ENCODE data around the gene GPAT2. TPM values are rescaled to one million over a fixed set of nuclear protein-coding genes. Genes with fewer than 3 reads are reported as not detected.
A peak's percentile ranks its signal among the peaks of the same experiment; 100 is the strongest.
"Not testable (repeated sequence)": the region's sequence is repeated elsewhere in the genome, so short reads cannot be mapped to it uniquely, and the experiment has no call there.

Gene GPAT2
- total RNA-seq, 2 donors from 2014 or later, result 4.7 to 10.9 TPM

DNA sequence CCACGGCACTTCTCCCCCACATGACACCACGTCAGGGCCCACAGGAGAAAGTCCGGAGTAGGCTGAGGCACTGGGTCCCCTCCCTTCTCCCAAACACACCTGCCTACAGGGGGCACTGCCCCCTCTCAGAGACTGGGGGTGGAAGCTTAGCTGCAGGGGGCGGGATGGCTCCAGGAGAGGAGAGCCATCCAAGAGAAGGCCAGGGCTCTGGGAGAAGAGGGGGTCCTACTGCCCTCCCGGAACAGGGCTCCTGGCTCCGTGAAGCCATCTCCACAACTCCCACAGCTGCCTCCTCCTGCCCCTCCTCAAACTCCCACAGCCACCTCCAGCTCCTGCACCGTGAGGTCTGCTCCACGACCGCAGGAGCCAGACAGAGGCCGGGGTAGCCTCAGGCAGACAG lies 25.6 kb upstream of the GPAT2 start:
- not testable (repeated sequence) for ATAC-seq; H3K4me3 Mint-ChIP-seq; H3K4me1 Mint-ChIP-seq (ENCODE audit: low read depth in 2 of 2); DNase-seq (ENCODE audit: low spot score); H3K36me3 Mint-ChIP-seq; H3K27ac Mint-ChIP-seq; H3K27me3 Mint-ChIP-seq; H3K9me3 Mint-ChIP-seq

DNA sequence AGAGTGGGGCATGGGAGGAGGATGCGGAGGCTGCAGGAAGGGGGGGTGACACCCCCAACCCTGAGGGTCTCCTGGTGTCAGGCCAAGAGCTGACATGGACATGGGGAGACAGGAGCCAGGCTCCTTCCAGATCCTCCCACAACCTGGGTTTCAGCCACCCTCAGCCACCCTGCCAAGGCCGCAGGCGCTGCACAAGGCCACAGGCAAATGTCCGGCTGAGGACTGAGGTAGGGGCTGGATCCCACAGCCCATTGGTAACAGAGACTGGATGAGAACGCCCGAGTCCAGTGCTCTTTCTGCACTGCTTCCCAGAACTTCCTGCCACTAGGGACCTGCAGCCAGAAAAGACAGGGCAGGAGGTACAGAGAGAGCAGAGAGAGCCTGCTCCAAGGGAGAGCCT lies 24.7 kb upstream of the GPAT2 start:
- not testable (repeated sequence) for DNase-seq (ENCODE audit: low spot score); H3K4me1 Mint-ChIP-seq (ENCODE audit: low read depth in 2 of 2); H3K36me3 Mint-ChIP-seq; H3K27ac Mint-ChIP-seq; H3K4me3 Mint-ChIP-seq; H3K27me3 Mint-ChIP-seq; H3K9me3 Mint-ChIP-seq; ATAC-seq

DNA sequence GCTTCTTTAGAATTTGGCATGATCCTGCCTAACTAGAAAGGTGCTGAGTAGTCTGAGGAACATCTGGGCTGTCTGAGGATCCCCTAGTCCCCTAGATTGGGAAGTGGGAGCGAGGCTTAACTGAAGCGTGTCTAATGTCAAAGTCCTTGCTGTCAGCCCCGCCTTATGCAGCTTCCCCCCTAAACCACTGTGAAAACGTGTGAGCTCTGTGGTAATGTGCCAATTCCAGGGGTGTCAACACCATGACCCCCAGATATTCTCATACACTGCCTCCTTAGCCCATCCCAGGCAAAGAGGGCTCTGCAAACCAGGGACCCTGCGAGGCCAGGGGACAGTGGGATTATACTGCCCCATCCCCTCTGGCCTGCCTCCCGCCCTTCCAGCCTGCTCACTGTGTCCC lies 21.1 kb upstream of the GPAT2 start:
- H3K36me3 Mint-ChIP-seq; DNase-seq (ENCODE audit: low spot score); H3K4me3 Mint-ChIP-seq; ATAC-seq; H3K27me3 Mint-ChIP-seq; H3K4me1 Mint-ChIP-seq (ENCODE audit: low read depth in 2 of 2); H3K9me3 Mint-ChIP-seq; H3K27ac Mint-ChIP-seq: not testable (repeated sequence)

DNA sequence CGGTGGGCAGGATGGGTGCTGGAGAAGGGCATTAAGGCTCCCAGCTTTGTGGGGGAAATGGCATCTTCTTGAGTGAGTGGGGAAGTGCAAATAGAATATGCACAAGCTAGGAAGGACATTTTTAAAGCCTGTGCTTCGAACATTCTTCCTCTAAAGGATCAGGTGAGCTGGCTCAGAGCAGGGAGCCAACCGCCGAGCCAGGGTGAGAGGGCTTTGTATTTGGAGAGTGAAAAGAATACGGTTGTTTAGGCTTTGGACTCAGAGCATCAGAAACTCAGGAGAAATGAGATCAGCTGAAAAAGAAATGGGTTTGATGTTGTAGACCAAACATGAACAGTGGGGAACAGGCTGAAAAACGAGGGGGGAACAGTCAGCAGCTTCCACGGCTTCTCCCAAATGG lies 19.8 kb upstream of the GPAT2 start:
- H3K36me3 Mint-ChIP-seq; H3K9me3 Mint-ChIP-seq; H3K4me3 Mint-ChIP-seq; ATAC-seq; DNase-seq (ENCODE audit: low spot score); H3K27me3 Mint-ChIP-seq; H3K4me1 Mint-ChIP-seq (ENCODE audit: low read depth in 2 of 2); H3K27ac Mint-ChIP-seq: not testable (repeated sequence)

DNA sequence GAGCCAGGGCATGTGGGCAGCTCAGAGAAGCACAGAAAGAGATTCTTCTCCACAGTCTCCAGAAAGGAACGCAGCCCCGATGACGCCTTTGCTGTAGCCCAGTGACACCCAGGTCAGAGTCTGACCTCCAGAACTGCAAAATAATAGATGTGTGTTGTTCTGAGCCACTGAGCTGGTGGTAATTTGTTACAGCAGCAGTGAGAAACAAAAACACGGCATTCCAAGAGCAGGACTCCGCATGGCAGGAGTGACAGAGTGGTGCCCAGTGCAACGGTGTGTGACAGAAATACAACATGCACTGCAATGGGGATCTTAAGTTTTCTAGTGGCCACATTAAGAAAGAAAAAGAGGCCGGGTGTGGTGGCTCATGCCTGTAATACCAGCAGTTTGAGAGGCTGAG lies 18.7 kb upstream of the GPAT2 start:
- H3K4me3 Mint-ChIP-seq; H3K4me1 Mint-ChIP-seq (ENCODE audit: low read depth in 2 of 2); H3K27ac Mint-ChIP-seq; H3K36me3 Mint-ChIP-seq; H3K9me3 Mint-ChIP-seq; DNase-seq (ENCODE audit: low spot score); H3K27me3 Mint-ChIP-seq; ATAC-seq: not testable (repeated sequence)

DNA sequence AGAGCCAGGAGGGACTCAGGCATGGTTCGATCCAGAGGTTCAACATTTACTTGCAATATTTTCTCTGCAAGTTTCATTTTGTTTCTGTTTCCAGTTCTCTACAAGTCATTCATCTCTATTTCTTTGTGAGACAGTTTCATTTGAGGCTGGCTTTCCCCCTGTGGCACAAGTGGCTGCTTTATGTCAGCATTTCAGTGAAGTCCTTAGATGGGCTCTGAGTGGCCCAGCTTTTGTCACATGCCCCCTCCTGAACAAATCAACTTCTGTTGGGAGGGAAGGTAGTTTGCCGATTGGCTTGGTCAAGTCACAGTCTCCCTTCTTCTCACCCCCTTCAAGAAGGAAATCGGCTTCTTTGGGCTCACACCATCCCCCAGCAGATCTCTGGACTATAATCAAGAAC lies 17.9 kb upstream of the GPAT2 start:
- H3K36me3 Mint-ChIP-seq; H3K27me3 Mint-ChIP-seq; ATAC-seq; H3K4me1 Mint-ChIP-seq (ENCODE audit: low read depth in 2 of 2); DNase-seq (ENCODE audit: low spot score); H3K9me3 Mint-ChIP-seq; H3K27ac Mint-ChIP-seq; H3K4me3 Mint-ChIP-seq: not testable (repeated sequence)

DNA sequence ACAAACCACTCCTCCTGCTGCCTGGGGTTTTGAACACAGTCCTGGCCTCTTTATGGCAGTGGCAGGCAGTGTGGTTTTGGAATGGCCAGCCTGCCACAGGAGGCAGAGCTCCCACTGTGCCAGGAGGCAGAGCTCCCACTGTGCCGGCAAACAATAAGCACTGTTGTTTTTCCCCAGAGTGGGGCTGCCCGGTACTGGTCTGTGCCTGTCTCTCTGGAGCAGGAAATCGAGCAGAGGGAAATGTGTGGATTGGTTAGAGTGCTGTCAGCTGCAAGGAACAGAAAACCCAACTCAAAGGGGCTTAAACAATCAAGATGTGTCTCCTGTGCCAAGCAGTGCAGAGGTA lies 15.2 kb upstream of the GPAT2 start:
- H3K36me3 Mint-ChIP-seq; H3K4me3 Mint-ChIP-seq; H3K4me1 Mint-ChIP-seq (ENCODE audit: low read depth in 2 of 2); DNase-seq (ENCODE audit: low spot score); H3K9me3 Mint-ChIP-seq; H3K27me3 Mint-ChIP-seq; H3K27ac Mint-ChIP-seq: not testable (repeated sequence)
- ATAC-seq, result peak in 1 of 2 donors; percentile 25

DNA sequence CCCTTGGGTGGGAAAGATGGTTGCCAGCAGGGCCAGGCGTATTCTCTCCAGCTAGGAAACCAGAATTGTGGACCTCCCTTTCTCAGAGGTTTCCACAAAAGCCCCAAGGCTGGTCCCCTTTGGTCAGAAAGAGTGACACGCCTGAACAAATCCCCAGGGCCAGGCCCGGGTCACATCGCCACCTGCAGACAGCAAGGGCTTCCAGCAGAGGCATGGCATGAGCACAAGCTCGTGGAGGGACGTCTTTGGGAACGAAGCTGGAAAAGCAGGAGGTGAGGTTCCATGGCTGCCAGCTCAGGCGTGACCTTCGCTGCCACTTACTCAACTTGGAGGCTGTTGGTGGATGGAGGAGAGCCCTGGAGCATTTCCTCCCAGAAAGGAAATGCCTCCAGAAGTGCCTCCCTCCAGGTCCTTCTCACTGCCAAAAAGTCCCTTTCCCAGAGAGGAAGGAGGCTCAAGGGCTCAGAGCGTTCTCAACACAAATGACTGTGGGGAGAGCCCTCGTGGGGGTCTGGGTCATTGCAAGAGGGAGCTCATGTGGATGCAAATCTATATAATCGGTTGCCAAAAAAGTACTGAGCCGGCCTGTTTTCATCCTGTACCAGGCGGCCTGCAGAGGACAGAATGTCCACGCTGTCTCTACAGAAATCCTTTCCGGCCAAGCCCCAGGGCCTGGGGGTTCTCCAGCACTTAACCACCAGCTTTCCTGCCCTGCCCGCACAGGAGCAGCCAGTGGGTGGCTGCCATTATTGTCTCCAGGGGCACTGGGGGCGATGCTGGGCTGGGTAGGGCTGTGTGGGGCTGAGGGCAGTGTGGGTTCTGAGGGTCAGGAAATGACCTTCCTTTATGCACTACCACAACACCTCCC lies 14.6 kb upstream of the GPAT2 start:
- not testable (repeated sequence) for H3K4me1 Mint-ChIP-seq (ENCODE audit: low read depth in 2 of 2); H3K27me3 Mint-ChIP-seq; H3K9me3 Mint-ChIP-seq; H3K4me3 Mint-ChIP-seq; H3K27ac Mint-ChIP-seq; H3K36me3 Mint-ChIP-seq; DNase-seq (ENCODE audit: low spot score)
- peak; percentile 54 to 61 for ATAC-seq

DNA sequence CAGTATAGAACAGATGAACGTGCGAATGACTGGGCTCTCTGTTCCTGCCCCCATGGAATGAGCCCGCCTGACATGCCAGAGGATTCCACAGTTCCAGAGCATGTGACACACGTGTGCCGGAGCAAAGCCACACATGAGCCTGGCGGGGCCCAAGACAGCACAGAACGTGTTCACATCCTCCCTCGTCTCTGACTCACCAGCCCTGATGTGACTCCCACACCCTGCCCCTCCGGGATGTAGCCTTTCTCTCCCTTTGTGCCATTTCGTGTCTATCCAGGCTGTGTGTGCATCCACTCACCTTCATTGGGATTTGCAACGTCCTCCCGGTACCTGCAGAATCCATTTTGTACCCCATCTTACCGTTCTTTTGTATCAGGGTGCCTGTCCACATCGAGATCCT lies 838 bp upstream of the GPAT2 start:
- H3K4me3 Mint-ChIP-seq, result not testable (repeated sequence)

DNA sequence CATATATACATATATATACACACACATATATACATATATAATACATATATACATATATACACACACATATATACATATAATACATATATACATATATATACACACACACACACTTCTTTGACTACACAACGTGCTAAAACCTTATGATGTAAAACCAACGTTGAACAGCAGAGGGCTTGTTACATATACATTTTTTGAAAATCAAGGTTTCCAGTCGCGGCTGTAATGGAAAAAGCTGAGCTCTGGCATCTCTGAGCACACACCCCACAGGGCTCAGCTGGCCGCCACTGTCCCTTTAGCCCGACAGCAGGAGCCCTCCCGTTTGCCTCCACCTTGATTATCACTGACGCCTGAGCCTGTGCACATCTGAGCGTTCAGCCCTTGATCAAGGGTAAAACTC lies 719 bp downstream of the GPAT2 start:
- ATAC-seq, H3K4me3 Mint-ChIP-seq: not testable (repeated sequence)

More for the DNA sequence above, 838 bp upstream of the GPAT2 start:
- not testable (repeated sequence) for ATAC-seq; H3K4me1 Mint-ChIP-seq (ENCODE audit: low read depth in 2 of 2); H3K36me3 Mint-ChIP-seq; H3K27me3 Mint-ChIP-seq; DNase-seq (ENCODE audit: low spot score); H3K9me3 Mint-ChIP-seq; H3K27ac Mint-ChIP-seq

DNA sequence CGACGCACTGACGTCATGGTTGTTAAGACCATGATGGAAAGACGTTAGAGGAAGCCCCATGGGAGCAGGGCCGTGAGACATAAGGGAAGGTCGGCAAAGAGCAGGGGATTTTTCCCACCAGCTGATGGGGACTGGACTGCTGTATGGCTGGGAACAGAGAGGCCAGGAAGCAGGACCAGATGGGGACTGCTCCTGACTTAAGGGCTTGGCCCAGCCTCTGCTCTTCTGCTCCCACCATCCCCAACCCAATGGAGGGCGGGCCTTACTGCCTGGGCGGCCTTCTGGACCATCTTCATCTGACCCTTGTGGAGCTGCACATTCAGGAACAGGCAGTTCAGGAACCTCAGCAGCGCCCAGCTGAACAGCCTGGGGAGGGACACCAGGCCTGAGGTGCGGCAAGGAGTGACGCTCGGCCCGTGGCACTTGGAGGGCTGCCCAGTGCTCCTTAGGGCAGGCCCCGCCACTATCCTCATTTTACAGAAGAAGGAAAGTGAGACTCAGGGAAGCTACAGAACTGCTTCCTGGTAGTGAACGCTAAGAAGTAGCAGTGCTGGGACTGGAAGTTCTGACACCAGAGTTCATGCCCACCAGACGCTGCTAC lies 6.9 kb downstream of the GPAT2 start:
- H3K4me3 Mint-ChIP-seq; H3K36me3 Mint-ChIP-seq; DNase-seq (ENCODE audit: low spot score); H3K27ac Mint-ChIP-seq; H3K27me3 Mint-ChIP-seq; H3K9me3 Mint-ChIP-seq; H3K4me1 Mint-ChIP-seq (ENCODE audit: low read depth in 2 of 2); ATAC-seq: not testable (repeated sequence)

More for the DNA sequence above, 719 bp downstream of the GPAT2 start:
- H3K4me1 Mint-ChIP-seq (ENCODE audit: low read depth in 2 of 2); H3K9me3 Mint-ChIP-seq; H3K27ac Mint-ChIP-seq; H3K36me3 Mint-ChIP-seq; H3K27me3 Mint-ChIP-seq; DNase-seq (ENCODE audit: low spot score): not testable (repeated sequence)

DNA sequence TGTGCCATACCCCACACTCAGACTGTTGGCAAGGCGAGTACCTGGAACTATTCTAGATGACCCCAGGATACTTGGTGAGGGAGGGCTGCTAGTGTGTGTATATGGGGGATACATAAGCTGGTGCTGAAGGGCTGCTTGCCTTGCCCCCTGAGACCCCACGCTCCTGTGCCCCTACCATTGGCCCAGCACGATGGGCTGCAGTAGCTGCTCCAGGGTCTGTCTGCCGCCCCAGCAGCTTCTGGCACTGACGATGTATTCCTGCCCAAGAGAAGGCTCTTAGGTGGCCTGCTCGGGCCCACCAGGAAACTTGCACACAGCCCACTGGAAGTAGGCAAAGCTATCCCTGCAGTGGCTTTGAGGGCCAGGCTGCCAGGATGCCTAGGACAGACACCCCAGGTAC lies 9.0 kb downstream of the GPAT2 start:
- DNase-seq (ENCODE audit: low spot score); H3K4me3 Mint-ChIP-seq; H3K9me3 Mint-ChIP-seq; H3K36me3 Mint-ChIP-seq; H3K4me1 Mint-ChIP-seq (ENCODE audit: low read depth in 2 of 2); H3K27ac Mint-ChIP-seq; H3K27me3 Mint-ChIP-seq; ATAC-seq: not testable (repeated sequence)

DNA sequence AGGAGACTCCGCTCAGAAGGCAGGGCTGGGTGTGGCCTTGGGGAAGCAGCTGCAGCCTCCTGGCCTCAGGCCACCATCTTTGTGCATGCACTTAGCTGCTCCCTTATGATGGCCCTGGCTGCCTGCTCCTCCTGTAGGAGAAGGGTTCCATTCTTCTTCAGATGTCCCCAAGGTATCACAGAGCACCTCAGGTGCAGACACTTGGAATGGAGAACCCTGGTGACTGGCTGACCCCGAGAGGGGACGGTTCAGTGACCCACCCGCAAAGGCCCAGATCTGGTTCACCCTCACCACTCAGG lies 9.6 kb downstream of the GPAT2 start:
- no peak for DNase-seq (ENCODE audit: low spot score)
- Mint-ChIP-seq H3K4me1 (ENCODE audit: low read depth in 2 of 2) (peaks cover 0 to 3% of the 10 kb centered on the region in 2 donors), H3K9me3 (no peaks in the 10 kb centered on the region), H3K4me3 (no peak overlapping the region), H3K27me3 (no peaks in the 10 kb centered on the region), H3K36me3 (no peaks in the 10 kb centered on the region), H3K27ac (no peak overlapping the region)
- ATAC-seq, result no peak

DNA sequence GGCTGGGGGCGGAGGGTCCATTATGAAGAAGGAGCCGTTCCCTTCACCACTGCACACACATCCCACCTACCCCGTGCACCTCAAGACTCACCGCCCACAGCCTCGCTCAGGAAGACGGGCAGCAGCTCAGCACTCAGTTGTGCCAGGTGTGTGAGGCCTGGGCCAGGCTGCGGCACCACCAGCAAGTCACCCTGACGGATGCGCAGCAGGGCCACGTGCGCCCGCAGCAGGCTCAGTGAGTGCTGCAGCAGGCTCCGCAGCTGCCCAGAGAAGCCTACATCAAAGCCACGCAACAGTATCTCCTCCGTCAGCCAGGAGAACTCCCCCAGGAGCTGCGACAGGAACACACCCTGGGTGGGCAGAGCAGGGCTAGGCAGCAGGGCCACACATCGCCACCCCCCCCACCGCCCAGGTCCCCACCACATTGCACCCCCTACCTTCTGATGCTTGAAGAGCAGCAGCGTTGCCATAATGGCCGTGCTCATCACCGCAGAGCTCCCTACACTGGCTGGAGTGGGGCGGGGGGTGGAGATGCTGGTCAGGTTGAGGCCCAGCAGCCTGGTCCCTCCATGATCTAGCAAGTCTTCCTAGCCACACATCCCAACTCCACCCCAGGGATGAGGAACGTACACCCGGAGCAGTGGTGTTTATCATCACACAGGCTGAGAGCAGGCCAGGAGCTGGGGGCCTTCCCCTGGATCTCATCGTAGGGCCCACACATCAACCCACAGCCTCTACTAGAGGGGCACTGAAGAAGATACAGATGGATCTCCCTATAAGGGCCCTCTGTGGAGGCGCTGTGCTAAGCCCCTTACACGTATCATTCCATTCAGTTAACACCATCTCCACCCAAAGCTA lies 10.2 kb downstream of the GPAT2 start:
- no peak overlapping the region for H3K27ac Mint-ChIP-seq
- ATAC-seq (no peak), DNase-seq (ENCODE audit: low spot score) (no peak)
- H3K4me3 Mint-ChIP-seq, result no peak overlapping the region
- H3K36me3 Mint-ChIP-seq, result no peaks in the 10 kb centered on the region
- peaks cover 0 to 3% of the 10 kb centered on the region in 2 donors for H3K4me1 Mint-ChIP-seq (ENCODE audit: low read depth in 2 of 2)
- H3K27me3 Mint-ChIP-seq, result no peaks in the 10 kb centered on the region
- H3K9me3 Mint-ChIP-seq, result no peaks in the 10 kb centered on the region
